ENCODE measurements around the gene DIPK1A. TPM values are rescaled to one million over a fixed set of nuclear protein-coding genes. Genes with fewer than 3 reads are reported as not detected.

DIPK1A gene
- 5.0 and 7.1 TPM in 2 replicates for total RNA-seq (ENCODE audit: low replicate concordance)

GRCh38 chr1:92961131-92961895, at the start of gene DIPK1A:
Gene DIPK1A, minus strand, starts transcription at chr1:92961462. Its CDS starts 33 bp downstream, at chr1:92961429.

GRCh38 chr1:92831762-92832536, 129.3 kb downstream of the DIPK1A start, which contains the start of gene RPL5:
Gene RPL5, plus strand, starts transcription at chr1:92832040. Its CDS starts 75 bp downstream, at chr1:92832115.

Other genes starting within 250 kb of the DIPK1A start
- 43.4 and 132 TPM in 2 replicates for gene EVI5, start 176.4 kb downstream of the DIPK1A start, total RNA-seq (ENCODE audit: low replicate concordance)
- 1,039 and 1,667 TPM in 2 replicates for gene RPL5, start 129.4 kb downstream of the DIPK1A start, total RNA-seq (ENCODE audit: low replicate concordance)
- 14.3 and 24.3 TPM in 2 replicates for gene MTF2, start 117.8 kb upstream of the DIPK1A start, total RNA-seq (ENCODE audit: low replicate concordance)
- gene TMED5, start 219.0 kb upstream of the DIPK1A start, total RNA-seq (ENCODE audit: low replicate concordance), result 32.8 and 36.2 TPM in 2 replicates
- gene CCDC18, start 219.3 kb upstream of the DIPK1A start, total RNA-seq (ENCODE audit: low replicate concordance), result 7.0 and 7.4 TPM in 2 replicates

Data from smooth muscle cell of the coronary artery (primary cell).